K562 (cell line): ENCODE results near the gene HPS1. TPM values are rescaled to one million over a fixed set of nuclear protein-coding genes. Genes with fewer than 3 reads are reported as not detected.

ENCODE experiments used
- ARHGAP35 ChIP-seq: fragments of 450-650 bp; IDR thresholded peaks from 2 replicates; pipeline ENCODE4 v1.6.1; 2018; ENCODE audit not compliant: partially characterized antibody
- BDP1 ChIP-seq: IDR thresholded peaks from 3 replicates; pipeline ENCODE4 v1.6.1; 2011; ENCODE audit not compliant: insufficient read length, insufficient read depth
- DMBX1 ChIP-seq: fragments of 250-450 bp; sonication (Bioruptor Pico); IDR thresholded peaks from 2 replicates; pipeline ENCODE4 v1.8.0; 2022; ENCODE audit warnings: inconsistent platforms, mild to moderate bottlenecking, moderate library complexity, borderline replicate concordance
- DNMT1 ChIP-seq: fragments of 450-650 bp; IDR thresholded peaks from 2 replicates; pipeline ENCODE4 v1.6.1; 2016; ENCODE audit warnings: antibody characterized with exemption, mild to moderate bottlenecking
- ETV5 ChIP-seq: sonication (generic); formaldehyde crosslinking; IDR thresholded peaks from 2 replicates; pipeline ENCODE4 v1.4.0; 2020; ENCODE audit warnings: low read depth, mild to moderate bottlenecking, missing genetic modification reagents
- KAT8 ChIP-seq: fragments of 450-650 bp; IDR thresholded peaks from 2 replicates; pipeline ENCODE4 v1.6.1; 2016; ENCODE audit warnings: low read depth, mild to moderate bottlenecking
- KLF16 ChIP-seq: IDR thresholded peaks from 2 replicates; pipeline ENCODE4 v1.6.1; 2016; ENCODE audit warnings: antibody characterized with exemption
- MECOM ChIP-seq: fragments of 250-450 bp; sonication (Bioruptor Pico); IDR thresholded peaks from 2 replicates; pipeline ENCODE4 v1.8.0; 2022; ENCODE audit warnings: inconsistent platforms
- MXI1 ChIP-seq: IDR thresholded peaks from 2 replicates; pipeline ENCODE4 v1.6.1; 2011; ENCODE audit warnings: low read depth, mild to moderate bottlenecking, improper control_type of control experiment, low read length
- PHF8 ChIP-seq: fragments of 200-600 bp; sonication (generic); IDR thresholded peaks from 2 replicates; pipeline ENCODE4 v1.6.1; 2012; ENCODE audit warnings: mixed run types, mild to moderate bottlenecking, inconsistent platforms, low read length, moderate library complexity, borderline replicate concordance
- POLR2A ChIP-seq: fragments of 450-650 bp; conservative IDR thresholded peaks from 2 replicates; pipeline ENCODE4 v1.6.1; 2016
- RAD51 ChIP-seq: fragments of 450-650 bp; IDR thresholded peaks from 2 replicates; pipeline ENCODE4 v1.7.1; 2016; ENCODE audit warnings: low read depth, mild to moderate bottlenecking, borderline replicate concordance
- RFX1 ChIP-seq: fragments of 450-650 bp; IDR thresholded peaks from 2 replicates; pipeline ENCODE4 v1.6.1; 2016; ENCODE audit warnings: mild to moderate bottlenecking, moderate library complexity
- RFX7 ChIP-seq: fragments of 250-450 bp; sonication (Bioruptor Pico); IDR thresholded peaks from 2 replicates; pipeline ENCODE4 v1.5.1; 2021; ENCODE audit warnings: mild to moderate bottlenecking
- SMAD4 ChIP-seq: fragments of 250-450 bp; sonication (Bioruptor Pico); conservative IDR thresholded peaks from 2 replicates; pipeline ENCODE4 v1.8.0; 2021; ENCODE audit warnings: inconsistent platforms, mild to moderate bottlenecking, moderate library complexity
- TCFL5 ChIP-seq: fragments of 250-450 bp; sonication (Bioruptor Pico); conservative IDR thresholded peaks from 2 replicates; pipeline ENCODE4 v1.6.1; 2021; ENCODE audit warnings: mild to moderate bottlenecking, moderate library complexity, matching md5 sums
- ZBTB7A ChIP-seq: IDR thresholded peaks from 2 replicates; pipeline ENCODE4 v1.6.1; 2011; ENCODE audit warnings: low read depth, mild to moderate bottlenecking, low read length, moderate library complexity, borderline replicate concordance; ENCODE audit not compliant: control insufficient read depth
- ZNF445 ChIP-seq: fragments of 250-450 bp; sonication (Bioruptor Pico); IDR thresholded peaks from 2 replicates; pipeline ENCODE4 v1.4.0; 2020; ENCODE audit warnings: low read depth, mild to moderate bottlenecking, moderate library complexity
- ZZZ3 ChIP-seq: fragments of 450-650 bp; IDR thresholded peaks from 2 replicates; pipeline ENCODE4 v1.6.1; 2016; ENCODE audit warnings: antibody characterized with exemption, mild to moderate bottlenecking, moderate library complexity
- polyA plus RNA-seq, 8 experiments: library from polyadenylated mRNA; depleted of rRNA in 4 of 8; stranded (reverse) in 5 of 8; unstranded in 3 of 8; fragments of >200 nt; fragmentation: Nextera tagmentation in 2 of 8; fragmentation: Illumina TruSeq in 1 of 8; extraction: Ambion mirVana in 2 of 8; extraction: Trizol in 1 of 8; gene quantifications; 2 replicates each; pipeline versions ENCODE4 v1.2.1 to v1.2.3, GENCODE V29; 2011 to 2014; ENCODE audit warnings: inconsistent platforms in 1 of 8, missing spikeins in 1 of 8
- total RNA-seq, 7 experiments: library from RNA; depleted of rRNA in 6 of 7; stranded (reverse); fragments of >200 nt in 6 of 7; fragmentation: Illumina TruSeq in 2 of 7; extraction: Trizol in 2 of 7; gene quantifications; 2 replicates each; pipeline versions ENCODE4 v1.2.1 to v1.2.3, GENCODE V29; 2011 to 2021; ENCODE audit warnings: low replicate concordance in 1 of 7
- TF ChIP-seq, protein P1 (sequence below), 3 experiments: fragments of 200-800 bp in 1 of 3; sonication (Bioruptor generic) in 1 of 3; sonication (generic) in 1 of 3; formaldehyde crosslinking in 1 of 3; IDR thresholded peaks; 2 replicates each; pipeline versions ENCODE4 v1.6.1 to v1.8.0; 2016 to 2022; ENCODE audit warnings: mild to moderate bottlenecking in 2 of 3, missing compliant biosample characterization in 2 of 3, missing genetic modification characterization in 2 of 3, missing genetic modification reagents in 1 of 3
- TF ChIP-seq, protein P2 (sequence below): sonication (generic); formaldehyde crosslinking; IDR thresholded peaks from 2 replicates; pipeline ENCODE4 v1.8.0; 2022; ENCODE audit warnings: missing genetic modification reagents, mild to moderate bottlenecking, moderate library complexity, borderline replicate concordance
- TF ChIP-seq, protein P3 (sequence below): fragments of 450-650 bp; IDR thresholded peaks from 2 replicates; pipeline ENCODE4 v1.6.1; 2016
- TF ChIP-seq, protein P4 (sequence below): sonication (generic); formaldehyde crosslinking; IDR thresholded peaks from 2 replicates; pipeline ENCODE4 v1.9.0; 2022; ENCODE audit warnings: mild to moderate bottlenecking, missing genetic modification reagents

Gene HPS1
- total and polyA plus RNA-seq, 9 of the 15 experiments (the other 6 are each of a cell fraction or from before 2014, with no cell fraction given), result 18.1 to 43.6 (median 26.3) TPM

DNA sequence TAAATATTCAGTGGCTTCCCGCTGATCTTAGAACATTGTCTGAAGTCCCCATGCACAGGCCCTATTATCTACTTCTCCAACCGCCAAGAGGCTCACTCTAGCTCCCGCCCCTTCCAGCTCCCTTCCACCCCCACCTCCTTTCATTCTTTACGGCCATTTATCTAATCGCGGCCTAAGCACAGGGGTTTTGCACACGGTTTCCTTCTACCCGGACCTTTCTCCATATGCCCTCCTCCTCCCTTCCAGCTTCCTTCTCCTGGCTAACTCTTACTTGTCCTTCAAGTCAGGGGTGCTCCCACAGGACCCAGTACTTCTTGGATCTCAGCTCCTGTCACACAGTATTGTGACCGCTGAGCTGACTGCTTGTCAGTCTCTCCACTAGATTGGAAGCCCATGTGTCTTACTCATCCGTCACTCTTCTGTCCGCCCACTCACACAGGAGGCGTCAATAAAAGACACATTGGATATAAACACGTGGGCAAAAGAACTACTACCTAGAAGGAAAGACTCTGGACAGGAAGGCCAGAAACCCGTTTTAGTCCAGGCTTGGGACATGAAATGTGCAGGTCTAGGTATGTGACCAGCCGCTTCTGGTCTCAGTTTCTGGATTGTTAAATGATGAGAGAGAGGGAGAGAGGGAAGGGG is 20.2 kb upstream of the HPS1 start (continued):
- TF ChIP-seq, protein P1, sequence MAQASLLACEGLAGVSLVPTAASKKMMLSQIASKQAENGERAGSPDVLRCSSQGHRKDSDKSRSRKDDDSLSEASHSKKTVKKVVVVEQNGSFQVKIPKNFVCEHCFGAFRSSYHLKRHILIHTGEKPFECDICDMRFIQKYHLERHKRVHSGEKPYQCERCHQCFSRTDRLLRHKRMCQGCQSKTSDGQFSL (CRISPR knock-in tag; IDR thresholded peaks at IDR 0.05), result peak; percentile 11; the same call in 1 of the 2 replicates
- TF ChIP-seq, protein P1 (tag; IDR thresholded peaks at IDR 0.05), result no peak
- peak; percentile 73 for TF ChIP-seq ARHGAP35
- TF ChIP-seq, protein P2, sequence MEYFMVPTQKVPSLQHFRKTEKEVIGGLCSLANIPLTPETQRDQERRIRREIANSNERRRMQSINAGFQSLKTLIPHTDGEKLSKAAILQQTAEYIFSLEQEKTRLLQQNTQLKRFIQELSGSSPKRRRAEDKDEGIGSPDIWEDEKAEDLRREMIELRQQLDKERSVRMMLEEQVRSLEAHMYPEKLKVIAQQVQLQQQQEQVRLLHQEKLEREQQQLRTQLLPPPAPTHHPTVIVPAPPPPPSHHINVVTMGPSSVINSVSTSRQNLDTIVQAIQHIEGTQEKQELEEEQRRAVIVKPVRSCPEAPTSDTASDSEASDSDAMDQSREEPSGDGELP (CRISPR knock-in tag), result peak; percentile 68; the same call in 1 of the 2 replicates
- no peak for TF ChIP-seq DMBX1 (CRISPR knock-in tag)
- TF ChIP-seq BDP1, result no peak
- TF ChIP-seq PHF8, result peak; percentile 31; the same call in 1 of the 2 replicates
- no peak for TF ChIP-seq ZZZ3
- 0 out of 2 replicates have a peak, but pooled peaks have one; percentile 33 for TF ChIP-seq SMAD4 (CRISPR knock-in tag)
- TF ChIP-seq ZNF445 (CRISPR knock-in tag), result no peak
- TF ChIP-seq, protein P3, sequence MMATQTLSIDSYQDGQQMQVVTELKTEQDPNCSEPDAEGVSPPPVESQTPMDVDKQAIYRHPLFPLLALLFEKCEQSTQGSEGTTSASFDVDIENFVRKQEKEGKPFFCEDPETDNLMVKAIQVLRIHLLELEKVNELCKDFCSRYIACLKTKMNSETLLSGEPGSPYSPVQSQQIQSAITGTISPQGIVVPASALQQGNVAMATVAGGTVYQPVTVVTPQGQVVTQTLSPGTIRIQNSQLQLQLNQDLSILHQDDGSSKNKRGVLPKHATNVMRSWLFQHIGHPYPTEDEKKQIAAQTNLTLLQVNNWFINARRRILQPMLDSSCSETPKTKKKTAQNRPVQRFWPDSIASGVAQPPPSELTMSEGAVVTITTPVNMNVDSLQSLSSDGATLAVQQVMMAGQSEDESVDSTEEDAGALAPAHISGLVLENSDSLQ, result peak; percentile 96
- no peak for TF ChIP-seq MXI1
- TF ChIP-seq TCFL5 (CRISPR knock-in tag), result no peak
- TF ChIP-seq, protein P4, sequence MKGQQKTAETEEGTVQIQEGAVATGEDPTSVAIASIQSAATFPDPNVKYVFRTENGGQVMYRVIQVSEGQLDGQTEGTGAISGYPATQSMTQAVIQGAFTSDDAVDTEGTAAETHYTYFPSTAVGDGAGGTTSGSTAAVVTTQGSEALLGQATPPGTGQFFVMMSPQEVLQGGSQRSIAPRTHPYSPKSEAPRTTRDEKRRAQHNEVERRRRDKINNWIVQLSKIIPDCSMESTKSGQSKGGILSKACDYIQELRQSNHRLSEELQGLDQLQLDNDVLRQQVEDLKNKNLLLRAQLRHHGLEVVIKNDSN (CRISPR knock-in tag), result peak; percentile 63
- TF ChIP-seq MECOM (CRISPR knock-in tag), result peak; percentile 12; the same call in 1 of the 2 replicates
- TF ChIP-seq KAT8, result no peak
- TF ChIP-seq RAD51, result peak; percentile 28; the same call in 1 of the 2 replicates
- 0 out of 2 replicates have a peak, but pooled peaks have one; percentile 71 for TF ChIP-seq DNMT1
- no peak for TF ChIP-seq RFX1
- 0 out of 2 replicates have a peak, but pooled peaks have one; percentile 31 for TF ChIP-seq ETV5 (CRISPR knock-in tag)
- TF ChIP-seq KLF16, result no peak
- no peak for TF ChIP-seq RFX7 (CRISPR knock-in tag)
- TF ChIP-seq ZBTB7A, result peak; percentile 19; the same call in 1 of the 2 replicates
- peak; percentile 48; the same call in 1 of the 2 replicates for TF ChIP-seq POLR2A
